Activated CD8-positive, alpha-beta memory T cell treated with anti-CD3 and anti-CD28 coated beads for 36 hours (primary cell): ENCODE measurements around the gene AMOTL1. TPM values are rescaled to one million over a fixed set of nuclear protein-coding genes. Genes with fewer than 3 reads are reported as not detected.
"Not testable (repeated sequence)": the region's sequence is repeated elsewhere in the genome, so short reads cannot be mapped to it uniquely, and the experiment has no call there.

ENCODE experiments used
- CTCF ChIA-PET: fragments of 350-600 bp; sonication (Branson Sonifier 250); formaldehyde crosslinking; loops from one replicate; lab custom pipeline; 2021; ENCODE audit warnings: antibody characterized with exemption; lab: Charles Lee
- POLR2A ChIA-PET: fragments of 350-600 bp; sonication (Branson Sonifier 250); formaldehyde crosslinking; loops from one replicate; lab custom pipeline; 2021; ENCODE audit warnings: antibody characterized with exemption; lab: Charles Lee
- total RNA-seq, 2 experiments: library from RNA; stranded (reverse); gene quantifications; one replicate each; pipeline ENCODE4 v1.2.3, GENCODE V29; 2021

AMOTL1 gene
- total RNA-seq, 2 experiments from 2014 or later = 1.0 to 1.6 TPM

DNA sequence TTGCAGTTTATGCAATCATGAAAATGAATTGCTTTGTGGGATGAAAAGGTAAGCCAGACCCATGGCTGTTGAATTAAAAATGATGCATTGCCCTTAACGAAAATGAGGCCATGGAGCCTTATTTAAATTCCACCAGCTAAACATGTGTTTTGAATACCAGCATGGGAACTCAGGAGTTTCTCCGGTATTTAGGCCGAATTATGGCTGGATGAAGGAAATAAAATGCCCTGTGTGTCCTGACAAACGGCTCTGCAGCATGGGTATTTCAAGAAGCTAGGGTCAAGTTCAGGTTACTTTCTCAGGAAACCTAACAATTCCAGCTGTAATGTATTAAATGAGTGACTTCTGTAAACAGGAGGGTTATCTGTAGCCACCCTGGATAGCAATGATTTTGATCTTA lies 38.3 kb downstream of the AMOTL1 start:
- CTCF ChIA-PET = no interaction called here
- POLR2A ChIA-PET = no interaction called here

DNA sequence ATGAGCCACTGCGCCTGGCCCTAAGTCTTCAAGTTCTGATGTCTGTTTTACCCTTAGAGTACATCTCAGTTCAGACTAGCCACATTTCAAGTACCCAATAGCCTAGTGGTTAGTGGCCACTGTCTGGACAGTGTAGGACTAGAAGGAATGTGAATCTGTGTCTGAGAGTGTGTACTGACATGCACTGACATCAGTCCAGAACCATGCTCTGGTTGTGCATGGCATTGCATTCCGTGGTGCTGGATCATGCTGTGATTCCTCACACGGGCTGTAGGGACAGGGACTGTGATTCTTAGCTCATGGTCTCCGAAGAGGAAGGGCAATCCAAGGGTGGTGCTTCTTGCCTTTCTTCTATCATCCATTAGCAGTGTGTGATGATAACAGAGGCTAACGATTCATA lies 41.1 kb downstream of the AMOTL1 start:
- POLR2A ChIA-PET = no interaction called here
- CTCF ChIA-PET = interaction anchor here (0.7 kb wide), 1 partner anchor 69 kb away, joined by 3 read pairs; no protein-coding TSS in a partner anchor

DNA sequence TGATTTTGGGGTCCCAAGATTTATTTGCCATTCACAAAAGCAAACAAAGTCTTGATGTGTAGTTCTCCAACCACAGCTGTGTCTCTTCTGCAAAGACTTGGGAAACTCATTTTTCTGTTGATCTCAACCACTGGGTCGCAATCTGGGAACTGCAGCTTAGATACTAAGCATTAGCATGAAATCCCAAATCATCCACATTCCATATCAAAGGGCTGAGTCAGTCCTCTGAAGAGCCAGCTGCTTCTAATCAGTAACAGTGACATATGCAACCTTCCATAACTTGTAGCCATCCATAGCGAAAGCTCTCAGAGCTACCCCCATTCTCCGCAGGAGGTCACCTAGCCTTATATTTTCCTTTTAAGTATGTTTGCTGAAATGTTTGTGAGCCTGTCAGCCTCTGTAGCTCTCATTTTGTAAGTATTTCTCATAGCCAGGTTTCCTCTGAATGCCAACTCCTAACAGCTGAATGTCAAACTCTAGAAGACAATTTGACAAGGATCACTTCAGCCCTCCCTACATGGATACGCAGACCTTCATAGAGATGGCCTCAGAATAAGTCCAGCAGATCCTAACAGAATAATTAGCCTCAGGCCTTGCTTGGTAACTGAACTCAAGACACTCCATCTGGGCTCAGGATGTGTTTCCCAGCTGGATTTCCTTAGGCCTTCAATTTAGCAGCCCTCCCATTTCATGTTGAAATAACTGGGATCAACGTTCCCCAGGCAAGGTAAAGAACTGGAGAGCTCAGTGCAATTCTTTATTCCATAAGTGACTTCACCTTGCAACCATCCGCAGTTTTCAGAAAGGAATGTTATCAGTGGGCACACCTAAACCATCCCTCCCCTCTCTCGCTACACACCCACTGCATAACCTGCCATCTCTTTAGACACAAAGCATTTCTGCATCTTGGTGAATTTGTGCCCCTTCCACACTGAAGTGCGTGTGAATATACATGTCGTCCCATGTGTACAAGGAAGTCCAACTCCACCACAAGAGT lies 44.9 kb downstream of the AMOTL1 start:
- CTCF ChIA-PET, POLR2A ChIA-PET: not testable (repeated sequence)

DNA sequence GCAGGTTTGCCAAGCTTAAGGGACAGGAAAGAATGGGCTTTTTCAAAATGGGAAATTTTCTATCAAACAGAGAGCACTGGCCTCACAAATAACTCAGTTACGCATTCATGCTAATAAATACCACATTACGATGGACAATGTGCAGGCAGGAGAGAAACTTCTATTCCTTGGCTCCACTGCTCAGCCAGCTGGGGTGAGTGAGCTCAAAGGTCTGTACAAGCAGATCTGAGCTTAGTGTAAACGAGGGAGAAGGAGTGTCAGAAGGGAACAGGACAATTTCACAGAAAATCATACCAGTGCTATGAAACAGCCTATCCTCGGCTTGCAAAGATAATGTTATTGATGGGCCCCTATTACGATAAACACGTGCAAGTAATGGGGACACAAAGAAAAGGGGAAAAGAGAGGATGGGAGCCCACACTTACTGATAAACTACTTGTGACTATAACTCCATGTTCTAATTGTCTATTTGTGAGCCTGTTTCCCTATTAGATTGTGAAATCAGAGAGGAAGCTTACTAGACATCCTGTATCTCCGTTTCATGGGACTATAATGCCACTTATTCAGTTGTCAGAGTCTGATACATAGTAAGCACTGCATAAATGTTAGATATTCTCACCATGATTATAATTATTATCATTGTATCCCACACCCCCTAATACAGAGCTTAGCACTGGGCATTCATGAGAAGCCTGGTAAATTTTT lies 46.3 kb downstream of the AMOTL1 start:
- POLR2A ChIA-PET = no interaction called here
- CTCF ChIA-PET = no interaction called here

DNA sequence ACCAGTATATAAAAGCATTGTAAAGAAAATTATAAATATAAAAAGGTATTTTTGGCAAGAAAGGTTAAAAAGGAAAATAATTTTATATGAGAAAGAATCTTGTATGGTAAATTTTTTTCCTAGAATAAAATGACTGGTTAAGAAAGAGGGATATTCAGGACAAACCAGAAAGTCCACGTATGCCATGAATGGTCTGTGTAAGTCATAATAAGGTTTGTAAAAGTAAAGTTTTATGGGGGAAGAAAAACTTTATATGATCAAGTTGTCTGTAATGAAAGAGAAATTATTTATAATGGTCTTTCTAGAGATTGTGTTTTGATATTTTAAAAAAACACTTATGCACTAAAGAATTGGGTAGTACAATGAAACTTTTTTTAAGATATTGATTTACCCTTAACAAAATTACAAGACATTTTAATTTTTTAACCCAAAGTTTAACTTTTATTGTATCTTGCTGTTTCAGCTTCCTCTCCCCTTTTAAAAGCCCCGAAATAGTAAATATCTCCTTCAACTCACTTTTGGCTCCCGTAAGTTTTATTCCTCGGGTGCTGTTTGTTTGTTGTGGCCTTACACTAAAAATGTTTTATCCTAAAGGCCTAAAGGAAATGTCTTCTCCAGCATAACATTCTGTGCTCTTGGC lies 47.7 kb downstream of the AMOTL1 start:
- ChIA-PET POLR2A (no interaction called here), CTCF (no interaction called here)

DNA sequence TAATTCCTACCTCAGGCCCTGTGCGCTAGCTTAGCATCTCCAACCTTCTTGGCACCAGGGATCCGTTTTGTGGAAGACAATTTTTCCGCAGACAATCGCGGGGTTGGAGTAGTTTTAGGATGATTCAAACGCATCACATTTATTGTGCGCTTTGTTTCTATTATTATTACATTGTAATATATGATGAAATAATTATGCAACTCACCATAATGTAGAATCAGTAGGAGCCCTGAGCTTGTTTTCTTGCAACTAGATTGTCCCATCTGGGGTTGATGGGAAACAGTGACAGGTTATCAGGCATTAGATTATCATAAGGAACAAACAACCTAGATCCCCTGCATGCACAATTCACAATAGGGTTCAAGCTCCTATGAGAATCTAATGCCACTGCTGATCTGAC lies 52.3 kb downstream of the AMOTL1 start:
- ChIA-PET CTCF (no interaction called here), POLR2A (no interaction called here)

DNA sequence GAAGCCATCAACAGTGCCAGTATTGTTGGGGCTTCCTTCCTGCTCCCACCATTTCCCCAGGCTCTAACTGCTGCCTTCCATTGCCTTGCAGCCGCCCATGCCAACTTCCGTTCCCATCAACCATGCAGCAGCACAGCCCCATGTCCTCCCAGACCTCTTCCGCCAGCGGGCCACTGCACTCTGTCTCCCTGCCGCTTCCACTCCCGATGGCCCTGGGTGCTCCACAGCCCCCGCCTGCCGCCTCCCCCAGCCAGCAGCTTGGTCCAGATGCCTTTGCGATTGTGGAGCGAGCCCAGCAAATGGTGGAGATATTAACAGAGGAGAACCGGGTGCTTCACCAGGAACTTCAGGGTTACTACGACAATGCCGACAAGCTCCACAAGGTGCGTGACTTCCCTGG lies 53.3 kb downstream of the AMOTL1 start:
- POLR2A ChIA-PET = no interaction called here
- CTCF ChIA-PET = no interaction called here

DNA sequence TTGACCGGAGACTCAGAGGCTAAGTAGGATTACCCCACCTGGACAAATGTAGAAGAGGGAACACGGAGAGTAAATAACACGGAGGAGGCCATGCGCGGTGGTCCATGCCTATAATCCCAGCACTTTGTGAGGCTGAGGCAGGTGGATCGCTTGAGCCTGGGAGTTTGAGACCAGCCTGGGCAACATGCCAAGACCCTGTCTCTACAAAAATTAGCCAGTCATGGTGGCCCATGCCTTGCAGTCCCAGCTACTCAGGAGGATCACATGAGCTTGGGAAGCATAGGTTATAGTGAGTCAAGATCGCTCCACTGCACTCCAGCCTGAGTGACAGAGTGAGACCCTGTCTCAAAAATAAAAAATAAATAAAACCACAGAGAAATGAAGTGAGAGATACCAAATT lies 53.9 kb downstream of the AMOTL1 start:
- CTCF ChIA-PET = interaction anchor here (0.6 kb wide), 1 partner anchor 566 kb away, joined by 3 read pairs; no protein-coding TSS in a partner anchor
- POLR2A ChIA-PET = no interaction called here

DNA sequence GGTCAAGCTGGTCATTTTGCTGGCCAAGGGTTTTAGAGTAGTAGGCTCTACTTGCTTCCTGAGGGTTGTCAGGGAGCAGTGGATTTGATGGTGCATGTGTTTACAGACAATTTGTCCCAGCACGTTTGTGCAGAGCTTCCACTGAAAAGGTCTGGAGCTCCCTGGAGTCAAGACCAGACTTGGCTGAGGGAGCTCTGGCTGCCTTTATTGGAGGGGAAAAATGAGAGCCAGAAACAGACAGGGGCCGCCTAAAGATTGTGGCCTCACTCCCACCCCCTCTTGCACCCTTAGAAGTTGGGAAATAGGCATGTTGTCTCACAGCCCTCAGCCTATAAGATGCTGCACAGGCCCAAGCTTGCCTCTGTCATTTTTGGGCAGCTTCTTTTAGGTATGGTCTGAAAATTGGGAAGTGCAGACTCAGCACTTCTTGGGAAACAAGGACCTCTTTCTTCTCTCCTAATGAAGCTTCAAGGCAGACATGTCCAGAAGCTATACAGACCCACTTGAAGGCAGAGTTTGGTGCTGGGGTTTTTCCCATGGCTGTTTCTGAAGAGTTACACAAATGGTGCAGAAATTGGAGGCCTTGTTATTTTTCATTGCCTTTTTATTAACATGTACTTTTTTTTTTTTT lies 55.1 kb downstream of the AMOTL1 start:
- POLR2A ChIA-PET = no interaction called here
- CTCF ChIA-PET = no interaction called here

DNA sequence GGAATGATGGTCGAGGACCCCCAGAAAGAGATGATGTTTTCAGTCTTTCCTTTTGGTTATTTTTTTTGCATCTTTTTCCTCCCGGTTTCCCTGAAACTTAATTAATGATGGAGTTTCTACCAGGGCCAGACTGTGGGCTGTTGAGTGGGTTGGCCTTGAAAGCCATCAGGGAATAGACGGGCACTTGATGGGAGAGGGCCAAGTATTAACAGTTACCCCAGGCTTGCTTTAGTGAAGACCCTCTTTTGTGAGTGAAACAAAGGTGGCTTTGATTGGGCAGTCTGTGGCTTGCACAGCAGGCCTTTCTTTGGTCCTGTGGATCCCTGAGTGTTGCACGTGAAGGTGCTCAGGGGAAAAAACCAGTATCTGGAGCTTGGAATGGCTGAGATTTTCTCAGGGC lies 56.9 kb downstream of the AMOTL1 start:
- ChIA-PET CTCF (no interaction called here), POLR2A (no interaction called here)

DNA sequence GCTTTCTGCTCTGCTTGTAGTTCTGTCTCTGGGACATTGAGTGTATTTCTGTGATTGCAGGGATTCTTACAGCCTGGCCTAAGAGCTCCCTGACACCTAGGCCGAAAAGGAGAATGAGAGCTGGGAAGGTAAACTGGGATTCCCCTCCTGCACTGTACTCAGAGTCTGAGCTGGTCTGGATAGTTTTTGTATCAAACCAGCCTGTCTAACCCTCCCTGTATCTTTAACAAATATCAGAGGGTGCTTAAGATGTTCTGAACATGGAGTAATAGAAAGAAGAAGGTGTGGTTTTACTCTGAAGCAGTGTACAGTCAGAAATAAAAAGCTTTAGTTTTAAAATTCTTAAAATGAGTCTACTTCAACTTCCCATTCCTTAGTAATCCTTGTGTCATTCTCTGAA lies 57.3 kb downstream of the AMOTL1 start:
- ChIA-PET CTCF (no interaction called here), POLR2A (no interaction called here)

DNA sequence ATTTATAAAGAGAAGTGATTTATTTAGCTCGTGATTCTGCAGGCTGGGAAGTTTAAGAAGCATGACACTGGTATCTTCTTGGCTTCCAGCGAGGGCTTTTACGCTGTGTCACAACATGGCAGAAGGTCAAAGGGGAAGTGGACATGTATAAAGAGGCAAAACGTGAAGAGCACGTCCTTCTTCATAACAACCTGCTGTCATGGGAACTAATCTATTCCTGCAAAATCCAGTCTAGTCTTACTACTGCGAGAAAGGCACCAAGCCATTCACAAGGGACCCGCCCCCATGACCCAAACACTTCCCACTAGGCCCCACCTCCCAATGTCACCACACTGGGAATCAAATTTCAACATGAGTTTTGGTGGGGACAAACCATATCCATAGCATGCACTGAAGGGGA lies 58.3 kb downstream of the AMOTL1 start:
- ChIA-PET POLR2A (no interaction called here), CTCF (no interaction called here)

DNA sequence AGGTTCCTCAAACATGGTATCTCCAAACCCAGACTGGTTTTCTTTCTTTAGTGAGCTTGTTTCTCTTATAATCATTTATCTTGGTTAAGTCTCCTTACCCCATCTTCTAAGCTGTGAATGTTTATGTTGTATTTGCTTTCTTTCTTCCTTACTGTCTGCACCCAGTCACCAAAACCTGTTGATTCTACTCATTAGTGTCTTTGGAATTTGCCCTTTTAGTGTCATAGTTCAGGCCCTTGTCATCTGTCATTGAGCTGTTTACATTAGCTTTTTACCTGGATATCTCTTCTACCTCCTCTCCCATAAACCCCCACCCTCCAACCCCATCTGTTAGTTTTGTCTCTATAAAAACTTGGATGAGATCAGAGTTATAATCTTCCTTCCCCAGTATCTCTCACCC lies 59.9 kb downstream of the AMOTL1 start:
- ChIA-PET POLR2A (no interaction called here), CTCF (no interaction called here)

DNA sequence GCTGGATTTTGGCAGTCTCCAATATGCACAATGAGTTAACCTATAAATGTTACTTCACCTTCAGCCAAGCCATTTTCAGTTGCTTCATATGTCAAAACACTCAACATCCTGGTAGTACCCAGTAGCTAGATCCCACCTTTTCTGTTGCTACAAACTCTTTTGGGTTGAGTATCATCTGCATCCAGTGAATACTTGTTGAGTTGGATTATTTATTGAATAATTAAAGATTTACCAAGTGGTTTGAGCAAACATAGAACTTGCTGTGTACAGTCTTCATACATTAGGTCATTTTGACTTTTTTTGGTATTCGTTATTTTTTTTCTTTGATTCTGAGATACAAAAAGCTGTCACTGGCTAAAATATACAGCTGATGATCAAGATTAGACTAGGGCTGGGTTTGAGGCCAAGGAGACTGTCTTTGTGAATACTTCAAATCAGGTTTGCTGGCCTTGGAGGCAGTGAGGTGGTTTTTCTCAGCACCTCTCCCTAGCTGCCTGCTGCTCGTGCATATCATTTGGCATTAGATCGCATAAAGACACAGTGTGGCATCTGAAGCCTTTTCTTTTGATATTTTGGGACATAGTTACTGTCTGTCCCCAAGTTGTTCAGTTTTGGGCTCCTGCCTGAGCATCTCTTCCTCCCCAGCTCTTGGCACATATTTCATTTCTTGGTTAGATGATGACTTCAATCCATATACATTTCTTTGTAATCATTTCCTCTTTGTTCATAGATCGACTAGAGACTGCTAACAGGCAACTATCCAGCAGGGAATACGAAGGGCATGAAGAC lies 62.8 kb downstream of the AMOTL1 start:
- ChIA-PET POLR2A (no interaction called here), CTCF (no interaction called here)

DNA sequence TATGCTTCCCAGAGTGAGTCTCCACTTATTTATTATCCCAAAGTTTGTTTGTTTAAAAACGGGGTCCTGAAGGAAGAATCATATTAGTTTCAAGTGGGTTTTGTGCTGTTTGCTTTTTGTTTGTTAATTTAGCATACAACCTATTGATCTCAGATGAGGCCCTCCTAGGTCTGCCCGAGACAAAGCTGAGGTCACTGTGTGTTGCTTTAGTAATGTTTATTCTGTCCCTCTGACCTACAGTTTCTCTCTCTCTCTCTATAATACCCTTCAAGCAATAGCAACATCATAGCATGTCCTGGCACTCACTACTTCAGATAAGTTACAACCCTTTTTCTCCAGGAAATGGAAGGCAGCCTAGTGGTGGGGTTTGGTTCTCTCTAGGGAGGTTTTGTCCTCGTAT lies 63.4 kb downstream of the AMOTL1 start:
- CTCF ChIA-PET = no interaction called here
- POLR2A ChIA-PET = no interaction called here

DNA sequence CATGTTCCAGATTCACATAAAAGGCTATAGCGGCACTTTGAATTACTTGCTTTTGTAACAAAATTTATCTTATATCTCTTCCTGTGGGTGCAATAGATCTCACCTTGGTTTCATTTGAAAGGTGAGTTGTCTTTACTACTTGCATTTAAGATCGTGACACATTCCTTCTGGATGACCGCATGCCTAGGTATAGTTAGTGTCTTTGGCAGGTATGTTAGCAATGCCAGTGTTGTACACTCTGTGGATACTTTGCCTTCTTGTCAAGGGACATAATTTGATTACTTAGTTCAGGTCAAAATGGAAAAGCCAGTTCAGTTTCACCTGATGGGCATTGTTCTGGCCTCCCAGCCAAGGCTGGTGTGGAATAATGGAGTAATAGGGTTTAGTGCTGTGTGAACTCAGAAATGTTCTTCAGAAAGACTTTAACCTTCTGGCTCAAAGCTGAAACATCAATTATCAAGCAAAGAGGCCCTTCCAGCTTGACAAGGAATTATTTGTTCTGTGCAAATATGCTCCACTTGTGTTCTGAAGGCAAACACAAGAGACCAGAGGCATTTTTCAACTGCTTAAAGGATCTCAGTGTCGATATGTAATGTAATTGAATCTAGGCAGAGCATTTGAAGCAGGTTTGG lies 64.6 kb downstream of the AMOTL1 start:
- POLR2A ChIA-PET = no interaction called here
- CTCF ChIA-PET = no interaction called here

DNA sequence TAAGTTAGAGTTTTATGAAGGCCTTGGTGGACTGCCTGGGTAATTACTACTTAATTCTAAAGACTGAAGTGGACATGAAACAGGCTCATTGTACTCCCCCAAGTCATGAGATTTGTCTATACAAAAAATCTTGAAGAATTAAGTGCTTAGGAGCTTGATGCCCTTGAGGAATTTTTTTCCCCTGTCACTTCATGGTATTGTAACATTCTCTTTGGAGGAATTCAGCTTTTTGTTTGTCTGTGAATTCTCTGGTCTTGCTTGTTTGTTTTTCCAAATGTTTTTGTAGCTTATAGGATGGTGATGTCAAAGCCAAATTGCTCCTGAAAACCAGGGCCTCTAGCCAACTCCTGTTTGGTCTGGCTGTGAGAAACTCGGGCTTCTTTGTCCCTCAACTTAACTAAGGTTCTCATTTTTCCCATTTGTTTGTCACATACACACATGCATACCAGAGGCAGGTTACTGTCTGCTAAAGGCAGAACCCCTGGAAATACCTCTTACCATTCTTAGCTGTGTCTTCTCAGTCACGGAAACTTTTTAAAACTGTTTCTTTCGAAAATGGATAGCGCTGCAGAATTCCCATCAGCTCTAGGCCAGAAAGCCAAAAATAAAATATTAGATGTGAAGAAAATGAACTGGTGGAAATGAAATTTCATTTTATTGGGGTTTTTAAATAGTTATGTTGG lies 66.9 kb downstream of the AMOTL1 start:
- CTCF ChIA-PET = interaction anchor here (0.9 kb wide), 1 partner anchor 30 kb away, joined by 3 read pairs; no protein-coding TSS in a partner anchor
- POLR2A ChIA-PET = no interaction called here

DNA sequence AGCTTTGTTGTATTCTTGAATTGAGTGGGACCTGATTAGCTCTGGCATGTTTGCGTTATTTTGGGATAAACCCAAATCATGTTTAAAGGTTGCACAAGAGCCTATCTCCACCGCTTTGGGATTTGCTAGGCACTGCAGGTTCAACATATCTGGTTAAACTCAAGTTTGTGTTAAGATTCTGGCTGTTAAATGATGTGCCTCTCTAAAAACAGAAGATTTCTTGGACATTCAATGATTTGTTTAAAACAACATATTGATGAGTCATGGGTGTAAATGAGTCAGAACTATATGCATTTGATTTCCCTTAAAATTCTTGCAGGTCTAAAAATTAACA lies 67.4 kb downstream of the AMOTL1 start:
- ChIA-PET CTCF (interaction anchor here (0.9 kb wide), 1 partner anchor 29 kb away, joined by 3 read pairs; no protein-coding TSS in a partner anchor), POLR2A (no interaction called here)
